Transverse colon (tissue), 4 donors: ENCODE data around the gene MPPED1.

Experiments
- EP300 ChIP-seq: sonication (generic); formaldehyde crosslinking; IDR thresholded peaks from one replicate; pipeline ENCODE4 v1.6.1; 2017; ENCODE audit warnings: antibody characterized with exemption, low read depth
- POLR2A ChIP-seq: fragments of 450-650 bp; IDR thresholded peaks from one replicate; pipeline ENCODE4 v1.6.1; 2016; ENCODE audit warnings: antibody characterized with exemption, mild to moderate bottlenecking, moderate library complexity
- POLR2AphosphoS5 ChIP-seq, 3 donors: sonication (generic); formaldehyde crosslinking; IDR thresholded peaks; one replicate each; pipeline ENCODE4 v1.6.1; 2016; ENCODE audit warnings: antibody characterized with exemption in 3 of 3
- TF ChIP-seq, protein P1 (sequence below), 5 experiments: fragments of 200-600 bp in 3 of 5; fragments of 450-650 bp in 2 of 5; sonication (generic) in 3 of 5; IDR thresholded peaks; 1 replicate in 2 of 5; 2 replicates in 3 of 5; pipeline ENCODE4 v1.5.1; 2016 to 2017; ENCODE audit warnings: antibody characterized with exemption in 5 of 5, inconsistent platforms in 3 of 5, mild to moderate bottlenecking in 2 of 5, moderate library complexity in 1 of 5

- TF ChIP-seq, protein P1, sequence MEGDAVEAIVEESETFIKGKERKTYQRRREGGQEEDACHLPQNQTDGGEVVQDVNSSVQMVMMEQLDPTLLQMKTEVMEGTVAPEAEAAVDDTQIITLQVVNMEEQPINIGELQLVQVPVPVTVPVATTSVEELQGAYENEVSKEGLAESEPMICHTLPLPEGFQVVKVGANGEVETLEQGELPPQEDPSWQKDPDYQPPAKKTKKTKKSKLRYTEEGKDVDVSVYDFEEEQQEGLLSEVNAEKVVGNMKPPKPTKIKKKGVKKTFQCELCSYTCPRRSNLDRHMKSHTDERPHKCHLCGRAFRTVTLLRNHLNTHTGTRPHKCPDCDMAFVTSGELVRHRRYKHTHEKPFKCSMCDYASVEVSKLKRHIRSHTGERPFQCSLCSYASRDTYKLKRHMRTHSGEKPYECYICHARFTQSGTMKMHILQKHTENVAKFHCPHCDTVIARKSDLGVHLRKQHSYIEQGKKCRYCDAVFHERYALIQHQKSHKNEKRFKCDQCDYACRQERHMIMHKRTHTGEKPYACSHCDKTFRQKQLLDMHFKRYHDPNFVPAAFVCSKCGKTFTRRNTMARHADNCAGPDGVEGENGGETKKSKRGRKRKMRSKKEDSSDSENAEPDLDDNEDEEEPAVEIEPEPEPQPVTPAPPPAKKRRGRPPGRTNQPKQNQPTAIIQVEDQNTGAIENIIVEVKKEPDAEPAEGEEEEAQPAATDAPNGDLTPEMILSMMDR (IDR thresholded peaks at IDR 0.05) = no peak
- TF ChIP-seq POLR2A (no peak), POLR2AphosphoS5 (IDR thresholded peaks at IDR 0.05) (no peak), EP300 (no peak)
Observed at GRCh38 chr22:43400449-43400848, 11.4 kb upstream of the MPPED1 start.
